22Rv1 (cell line): ENCODE results near the gene RABGAP1L.

ENCODE experiments used
- H3K27ac ChIP-seq: fragments of 450-650 bp; 2 replicates; pipeline ENCODE4 v1.5.1; 2017
- ZFX ChIP-seq: fragments of 450-650 bp; IDR thresholded peaks from 2 replicates; pipeline ENCODE4 v1.6.1; 2017; ENCODE audit warnings: antibody characterized with exemption, borderline replicate concordance
- TF ChIP-seq, protein P1 (sequence below): fragments of 450-650 bp; IDR thresholded peaks from 2 replicates; pipeline ENCODE4 v1.5.1; 2017; ENCODE audit warnings: mild to moderate bottlenecking

Gene RABGAP1L

DNA sequence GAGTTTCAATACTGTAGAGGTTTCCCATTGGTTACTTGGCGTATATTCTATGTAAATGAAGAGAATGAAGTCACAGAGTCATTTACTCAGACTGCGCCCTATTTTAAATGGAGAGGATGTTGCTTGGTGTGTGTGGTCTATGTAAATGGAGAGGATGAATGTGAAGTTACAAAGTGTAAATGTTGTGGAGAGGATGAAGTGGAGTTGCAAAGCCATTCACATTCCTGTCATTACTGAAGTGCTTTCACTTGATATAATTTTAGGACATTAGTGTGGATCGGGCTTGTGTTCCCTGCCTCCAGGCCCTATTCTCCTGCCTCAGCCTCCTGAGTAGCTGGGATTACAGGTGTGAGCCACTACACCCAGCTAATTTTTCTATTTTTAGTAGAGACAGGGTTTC, 741.0 kb downstream of the RABGAP1L start:
- no peak overlapping the region for H3K27ac ChIP-seq
- TF ChIP-seq ZFX = no peak

DNA sequence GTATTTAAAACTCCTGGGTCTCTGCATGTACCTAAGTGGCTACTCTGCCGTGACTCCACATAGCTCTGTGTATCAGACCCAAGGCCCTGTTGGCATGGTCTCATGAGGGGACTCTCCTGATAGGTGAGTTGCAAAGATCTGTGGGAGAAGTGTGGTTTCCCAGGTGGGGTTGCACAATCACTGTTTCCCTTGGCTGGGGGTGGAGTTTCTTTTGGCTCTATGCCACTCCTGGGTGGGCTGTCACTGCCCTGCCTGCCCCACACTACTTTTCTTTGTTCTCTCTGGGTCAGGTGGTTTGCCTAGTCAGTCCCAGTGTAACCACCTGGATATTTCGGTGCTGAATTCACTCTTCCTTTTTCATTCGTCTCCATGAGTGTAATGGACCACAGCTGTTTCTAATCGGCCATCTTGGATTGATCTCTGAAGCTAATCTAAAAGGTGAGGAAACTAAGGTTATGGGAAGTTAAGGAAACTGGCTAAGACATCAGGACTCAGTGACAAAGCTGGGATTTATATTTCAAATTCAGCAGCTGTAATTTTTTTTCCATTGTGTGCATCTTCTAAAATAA, 743.3 kb downstream of the RABGAP1L start:
- TF ChIP-seq ZFX = no peak
- TF ChIP-seq, protein P1, sequence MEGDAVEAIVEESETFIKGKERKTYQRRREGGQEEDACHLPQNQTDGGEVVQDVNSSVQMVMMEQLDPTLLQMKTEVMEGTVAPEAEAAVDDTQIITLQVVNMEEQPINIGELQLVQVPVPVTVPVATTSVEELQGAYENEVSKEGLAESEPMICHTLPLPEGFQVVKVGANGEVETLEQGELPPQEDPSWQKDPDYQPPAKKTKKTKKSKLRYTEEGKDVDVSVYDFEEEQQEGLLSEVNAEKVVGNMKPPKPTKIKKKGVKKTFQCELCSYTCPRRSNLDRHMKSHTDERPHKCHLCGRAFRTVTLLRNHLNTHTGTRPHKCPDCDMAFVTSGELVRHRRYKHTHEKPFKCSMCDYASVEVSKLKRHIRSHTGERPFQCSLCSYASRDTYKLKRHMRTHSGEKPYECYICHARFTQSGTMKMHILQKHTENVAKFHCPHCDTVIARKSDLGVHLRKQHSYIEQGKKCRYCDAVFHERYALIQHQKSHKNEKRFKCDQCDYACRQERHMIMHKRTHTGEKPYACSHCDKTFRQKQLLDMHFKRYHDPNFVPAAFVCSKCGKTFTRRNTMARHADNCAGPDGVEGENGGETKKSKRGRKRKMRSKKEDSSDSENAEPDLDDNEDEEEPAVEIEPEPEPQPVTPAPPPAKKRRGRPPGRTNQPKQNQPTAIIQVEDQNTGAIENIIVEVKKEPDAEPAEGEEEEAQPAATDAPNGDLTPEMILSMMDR = no peak
- no peak overlapping the region for H3K27ac ChIP-seq

DNA sequence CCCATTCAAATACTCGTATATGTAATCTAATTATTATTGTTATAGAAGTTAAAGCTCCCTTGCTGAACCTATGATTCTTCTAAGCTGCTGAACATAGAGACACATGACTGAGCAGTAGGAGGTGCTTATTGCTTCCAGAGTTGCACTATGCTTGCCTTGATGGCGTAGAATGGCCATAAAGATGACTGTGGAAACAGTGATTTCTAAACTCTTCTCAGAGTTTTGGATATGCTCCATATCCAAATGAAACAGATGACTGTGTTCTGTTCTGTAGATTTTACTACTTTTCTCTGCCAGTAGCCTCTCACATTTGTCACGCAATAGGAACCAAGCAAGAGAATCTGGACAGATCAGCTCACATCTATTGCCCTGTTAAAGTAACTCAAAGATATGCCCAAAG, 752.3 kb downstream of the RABGAP1L start:
- TF ChIP-seq, protein P1 = no peak
- TF ChIP-seq ZFX = no peak

DNA sequence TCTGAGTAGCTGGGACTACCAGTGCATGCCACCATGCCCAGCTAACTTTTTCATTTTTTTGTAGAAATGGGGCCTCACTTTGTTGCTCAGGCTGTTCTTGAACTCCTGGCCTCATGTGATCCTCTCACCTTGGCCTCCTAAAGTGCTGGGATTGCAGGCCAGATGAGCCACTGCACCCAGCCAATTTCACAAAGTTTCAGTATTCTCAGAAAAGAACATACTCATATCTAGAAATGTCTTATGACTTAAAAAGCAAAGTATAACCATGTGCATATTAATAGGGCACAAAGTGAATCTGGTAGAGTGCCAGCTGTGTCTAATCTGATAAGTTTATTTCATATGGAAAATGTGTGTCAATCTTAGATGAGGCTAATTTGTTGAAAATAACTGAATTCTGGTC, 752.9 kb downstream of the RABGAP1L start:
- no peak overlapping the region for H3K27ac ChIP-seq
- TF ChIP-seq, protein P1 = no peak
- no peak for TF ChIP-seq ZFX

More for the DNA sequence above, 752.3 kb downstream of the RABGAP1L start:
- H3K27ac ChIP-seq = no peak overlapping the region

DNA sequence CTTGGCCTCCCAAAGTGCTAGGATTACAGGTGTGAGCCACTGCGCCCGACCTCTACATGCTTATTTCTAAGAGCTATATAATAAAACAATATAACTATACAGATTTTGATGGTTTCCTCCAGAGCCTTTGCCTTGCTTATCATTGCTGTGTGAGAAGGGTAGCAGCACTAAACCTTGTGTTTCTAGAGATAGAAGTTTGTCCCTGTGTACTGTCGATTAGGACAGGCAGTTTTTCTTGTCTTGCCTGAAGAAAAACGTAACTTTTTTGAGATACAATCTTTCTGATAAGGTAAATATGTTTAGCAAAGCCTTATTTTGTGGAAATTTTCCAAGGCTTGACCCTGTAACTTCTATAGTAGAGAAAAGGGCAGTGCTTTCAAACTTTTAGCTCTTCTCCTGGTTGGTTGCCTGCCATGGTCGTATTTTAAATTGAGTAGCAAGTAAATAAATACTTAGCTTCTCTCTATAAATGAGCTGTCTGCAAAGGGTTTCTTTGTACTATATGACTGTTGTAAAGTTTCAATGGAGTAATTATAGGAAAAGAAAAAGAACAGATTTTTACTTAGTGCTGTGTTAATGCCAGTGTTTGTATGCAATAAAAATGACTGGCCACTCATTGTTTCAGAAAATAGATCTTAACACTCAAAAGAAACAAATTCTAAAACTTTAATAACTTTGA, 754.0 kb downstream of the RABGAP1L start:
- H3K27ac ChIP-seq = no peak overlapping the region
- TF ChIP-seq, protein P1 = no peak
- no peak for TF ChIP-seq ZFX

DNA sequence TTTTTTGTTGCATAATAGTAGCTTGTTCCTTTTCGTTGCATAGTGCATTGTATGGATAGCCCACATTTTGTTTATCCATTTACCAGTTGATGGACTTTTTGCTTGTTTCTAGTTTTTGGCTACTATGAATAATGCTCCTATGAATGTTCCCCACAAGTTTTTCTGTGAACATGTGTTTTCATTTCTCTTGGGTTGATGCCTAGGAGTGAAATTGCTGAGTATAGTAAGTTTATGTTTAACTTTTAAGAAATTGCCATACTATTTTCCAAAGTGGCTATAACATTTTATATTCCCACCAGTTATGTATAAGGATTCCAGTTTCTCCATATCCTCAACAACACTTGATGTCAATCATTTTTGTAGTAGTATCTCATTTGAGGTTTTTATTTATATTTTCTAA, 755.7 kb downstream of the RABGAP1L start:
- TF ChIP-seq ZFX = no peak
- TF ChIP-seq, protein P1 = no peak
- H3K27ac ChIP-seq = no peak overlapping the region

DNA sequence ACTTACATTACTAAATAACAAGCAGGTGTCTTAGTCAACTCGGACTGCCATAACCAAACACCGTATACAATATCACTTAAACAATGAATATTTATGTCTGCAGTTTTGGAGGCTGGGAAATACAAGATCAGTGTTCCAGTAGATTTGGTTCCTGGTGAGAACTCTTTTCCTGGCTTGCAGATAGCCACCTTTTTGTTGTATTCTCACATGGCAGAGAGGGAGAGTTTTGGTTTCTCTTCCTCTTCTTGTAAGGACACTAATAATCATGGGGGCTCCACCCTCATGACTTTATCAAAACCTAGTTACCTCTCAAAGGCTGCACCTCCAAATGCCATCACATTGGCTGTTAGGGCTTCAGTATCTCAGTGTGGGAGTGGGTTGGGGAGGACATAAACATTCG, 757.5 kb downstream of the RABGAP1L start:
- no peak for TF ChIP-seq ZFX
- TF ChIP-seq, protein P1 = no peak
- no peak overlapping the region for H3K27ac ChIP-seq
